Left ventricle myocardium inferior (tissue), 1 donor: ENCODE results near the gene KCNJ13. TPM values are rescaled to one million over a fixed set of nuclear protein-coding genes. Genes with fewer than 3 reads are reported as not detected.

Experiments
- DNase-seq: peaks from one replicate; pipeline ENCODE4 v3.0.0-alpha.2; 2020
- H3K27ac ChIP-seq: fragments of 200-600 bp; replicated peaks from 2 replicates; pipeline ENCODE4 v1.8.0; 2021
- H3K27me3 ChIP-seq: fragments of 200-600 bp; 2 replicates; pipeline ENCODE4 v1.8.0; 2021; ENCODE audit warnings: low read depth
- H3K36me3 ChIP-seq: fragments of 200-600 bp; 2 replicates; pipeline ENCODE4 v1.8.0; 2021
- H3K4me1 ChIP-seq: fragments of 200-600 bp; 2 replicates; pipeline ENCODE4 v1.8.0; 2021
- H3K4me3 ChIP-seq: fragments of 200-600 bp; 2 replicates; pipeline ENCODE4 v1.8.0; 2021; ENCODE audit warnings: mild to moderate bottlenecking, moderate library complexity
- H3K9me3 ChIP-seq: fragments of 200-600 bp; replicated peaks from 2 replicates; pipeline ENCODE4 v1.8.0; 2021
- intact Hi-C: fragments of 100-400 bp; cut with micrococcal nuclease; formaldehyde crosslinking; loops from one replicate; pipeline ENCODE4 v1.11.0; 2022
- total RNA-seq: library from RNA; stranded (reverse); fragmentation: NEBNext Ultra II Directional; extraction: Animal tissue kit (Norgen Biotek cat#: 25700); gene quantifications from one replicate; pipeline ENCODE4 v1.2.1, GENCODE V29; 2021
- TF ChIP-seq, protein P1 (sequence below): fragments of 200-600 bp; IDR thresholded peaks from 2 replicates; pipeline ENCODE4 v1.8.0; 2021; ENCODE audit warnings: antibody characterized with exemption, mild to moderate bottlenecking, borderline replicate concordance
- donor health status: DM: no; HTN: yes; CAD: no; lungs with severe emphysema.

KCNJ13 gene
- total RNA-seq, 1 donor from 2014 or later: not detected

GRCh38 chr2:232781765-232782164, 5.4 kb upstream of the KCNJ13 start:
- no peak for DNase-seq
- Histone ChIP-seq H3K9me3 (no peaks in the 10 kb centered on the region), H3K27ac (no peak overlapping the region), H3K27me3 (no peaks in the 10 kb centered on the region), H3K4me1 (peaks cover 7% of the 10 kb centered on the region), H3K36me3 (peaks cover 26% of the 10 kb centered on the region), H3K4me3 (no peak overlapping the region)
- TF ChIP-seq, protein P1, sequence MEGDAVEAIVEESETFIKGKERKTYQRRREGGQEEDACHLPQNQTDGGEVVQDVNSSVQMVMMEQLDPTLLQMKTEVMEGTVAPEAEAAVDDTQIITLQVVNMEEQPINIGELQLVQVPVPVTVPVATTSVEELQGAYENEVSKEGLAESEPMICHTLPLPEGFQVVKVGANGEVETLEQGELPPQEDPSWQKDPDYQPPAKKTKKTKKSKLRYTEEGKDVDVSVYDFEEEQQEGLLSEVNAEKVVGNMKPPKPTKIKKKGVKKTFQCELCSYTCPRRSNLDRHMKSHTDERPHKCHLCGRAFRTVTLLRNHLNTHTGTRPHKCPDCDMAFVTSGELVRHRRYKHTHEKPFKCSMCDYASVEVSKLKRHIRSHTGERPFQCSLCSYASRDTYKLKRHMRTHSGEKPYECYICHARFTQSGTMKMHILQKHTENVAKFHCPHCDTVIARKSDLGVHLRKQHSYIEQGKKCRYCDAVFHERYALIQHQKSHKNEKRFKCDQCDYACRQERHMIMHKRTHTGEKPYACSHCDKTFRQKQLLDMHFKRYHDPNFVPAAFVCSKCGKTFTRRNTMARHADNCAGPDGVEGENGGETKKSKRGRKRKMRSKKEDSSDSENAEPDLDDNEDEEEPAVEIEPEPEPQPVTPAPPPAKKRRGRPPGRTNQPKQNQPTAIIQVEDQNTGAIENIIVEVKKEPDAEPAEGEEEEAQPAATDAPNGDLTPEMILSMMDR: no peak
- intact Hi-C loops: no loop called here

DNA sequence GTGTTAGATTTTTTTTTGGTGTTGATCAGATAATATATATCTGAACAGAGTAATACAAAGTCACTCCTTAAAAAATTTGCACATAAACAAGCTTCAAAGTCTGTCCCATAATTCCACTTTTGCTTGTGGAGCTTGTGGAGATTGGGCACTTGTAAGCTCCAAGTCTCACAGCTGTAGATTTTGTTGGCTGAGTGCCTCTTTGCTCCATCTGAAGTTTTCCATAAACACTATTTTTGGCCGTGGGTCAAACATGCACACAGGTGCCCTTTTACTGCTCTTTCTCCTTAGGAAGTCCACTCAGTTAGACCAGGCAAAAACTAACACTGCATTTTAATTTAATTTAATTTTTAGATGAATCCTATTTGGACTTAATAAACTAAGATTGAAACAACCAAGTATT, 3.6 kb upstream of the KCNJ13 start:
- DNase-seq: no peak
- H3K27me3 ChIP-seq: no peaks in the 10 kb centered on the region
- no peaks in the 10 kb centered on the region for H3K9me3 ChIP-seq
- peaks cover 20% of the 10 kb centered on the region for H3K36me3 ChIP-seq
- peaks cover 7% of the 10 kb centered on the region for H3K4me1 ChIP-seq
- TF ChIP-seq, protein P1: no peak
- H3K4me3 ChIP-seq: no peak overlapping the region
- H3K27ac ChIP-seq: no peak overlapping the region
- intact Hi-C loops: no loop called here

DNA sequence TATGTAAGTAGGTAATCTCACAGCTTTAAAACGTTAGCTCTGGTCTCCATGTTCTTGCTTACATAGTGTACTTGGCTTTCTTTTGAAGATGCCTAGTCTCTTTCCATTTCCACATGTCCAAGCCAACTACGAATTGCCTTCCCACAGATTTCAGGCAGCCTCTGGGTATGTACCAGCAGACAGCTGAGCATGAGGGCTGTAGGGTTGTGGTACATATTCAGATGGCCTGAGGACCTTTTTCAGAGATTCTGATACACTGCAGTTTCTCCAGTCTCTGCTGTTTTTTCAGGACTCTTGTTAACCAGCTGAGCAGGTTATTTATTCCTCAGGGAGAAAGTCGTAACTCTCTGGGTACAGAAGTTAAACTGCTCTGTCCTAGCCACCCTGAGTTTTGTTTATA, 3.1 kb upstream of the KCNJ13 start:
- Histone ChIP-seq H3K36me3 (peaks cover 20% of the 10 kb centered on the region), H3K4me1 (peaks cover 7% of the 10 kb centered on the region), H3K4me3 (no peak overlapping the region), H3K27me3 (no peaks in the 10 kb centered on the region), H3K27ac (no peak overlapping the region), H3K9me3 (no peaks in the 10 kb centered on the region)
- intact Hi-C loops: no loop called here
- no peak for DNase-seq
- TF ChIP-seq, protein P1: no peak

DNA sequence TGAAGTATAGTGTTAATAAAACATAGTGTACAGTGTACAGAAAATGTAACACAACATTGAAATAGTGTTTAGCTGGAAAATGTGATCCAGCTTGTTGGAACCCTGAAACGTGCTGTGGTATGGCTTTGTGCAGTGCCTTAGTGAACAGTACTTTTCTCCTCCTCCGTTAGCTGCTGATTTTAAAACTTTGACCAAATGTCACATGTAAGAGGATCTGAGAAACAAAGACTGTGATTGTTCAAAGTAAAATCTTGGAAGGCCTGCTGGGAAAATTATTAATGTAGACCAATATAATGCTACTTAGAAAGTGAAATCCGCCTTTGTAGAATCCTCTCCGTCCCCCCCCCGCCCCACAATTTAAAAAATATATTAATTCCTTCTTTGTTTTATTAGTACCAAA, 911 bp upstream of the KCNJ13 start:
- DNase-seq: no peak
- Histone ChIP-seq H3K4me3 (no peak overlapping the region), H3K4me1 (peaks cover 7% of the 10 kb centered on the region), H3K27me3 (no peaks in the 10 kb centered on the region), H3K9me3 (no peaks in the 10 kb centered on the region), H3K36me3 (peaks cover 28% of the 10 kb centered on the region), H3K27ac (no peak overlapping the region)
- TF ChIP-seq, protein P1: no peak
- intact Hi-C loops: no loop called here

- Histone ChIP-seq H3K4me1 (no peaks in the 10 kb centered on the region), H3K9me3 (no peaks in the 10 kb centered on the region), H3K27me3 (no peaks in the 10 kb centered on the region), H3K4me3 (no peak overlapping the region), H3K27ac (no peak overlapping the region), H3K36me3 (peaks cover 46% of the 10 kb centered on the region)
- DNase-seq: no peak
- intact Hi-C loops: no loop called here
- TF ChIP-seq, protein P1: no peak
Observed at GRCh38 chr2:232773815-232774214, 2.5 kb downstream of the KCNJ13 start.

GRCh38 chr2:232772531-232772930, 3.8 kb downstream of the KCNJ13 start:
- Histone ChIP-seq H3K27ac (no peak overlapping the region), H3K9me3 (no peaks in the 10 kb centered on the region), H3K27me3 (no peaks in the 10 kb centered on the region), H3K36me3 (peaks cover 53% of the 10 kb centered on the region), H3K4me1 (peaks cover 9% of the 10 kb centered on the region), H3K4me3 (no peak overlapping the region)
- intact Hi-C loops: no loop called here
- TF ChIP-seq, protein P1: no peak
- no peak for DNase-seq
